Globus pallidus (tissue), 1 donor: ENCODE measurements around the gene TNS1.

Experiments
- DNase-seq: peaks from one replicate; pipeline ENCODE4 v3.0.0-alpha.2; 2015; ENCODE audit warnings: low spot score

Gene TNS1

GRCh38 chr2:217897816-217898806 is 104.7 kb downstream of the TNS1 start:
- peak; percentile 77 for DNase-seq

GRCh38 chr2:217897091-217897715 is 105.6 kb downstream of the TNS1 start:
- DNase-seq, result no peak

GRCh38 chr2:217895070-217895635 is 107.6 kb downstream of the TNS1 start:
- no peak for DNase-seq

- DNase-seq, result no peak
Measured at GRCh38 chr2:217893440-217893839, 109.4 kb downstream of the TNS1 start.

- no peak for DNase-seq
Measured at GRCh38 chr2:217892560-217892959, 110.2 kb downstream of the TNS1 start.

- DNase-seq, result no peak
Measured at GRCh38 chr2:217890445-217890844, 112.3 kb downstream of the TNS1 start.

- DNase-seq, result no peak
Measured at GRCh38 chr2:217889656-217890055, 113.1 kb downstream of the TNS1 start.

- no peak for DNase-seq
Measured at GRCh38 chr2:217887841-217888701, 114.7 kb downstream of the TNS1 start.

GRCh38 chr2:217886720-217887309 is 116.0 kb downstream of the TNS1 start:
- peak; percentile 72 for DNase-seq

- no peak for DNase-seq
Measured at GRCh38 chr2:217886091-217886490, 116.7 kb downstream of the TNS1 start.

GRCh38 chr2:217884985-217885384 is 117.8 kb downstream of the TNS1 start:
- DNase-seq, result no peak

GRCh38 chr2:217880891-217881290 is 121.9 kb downstream of the TNS1 start:
- DNase-seq, result no peak

- no peak for DNase-seq
Measured at GRCh38 chr2:217880287-217880889, 122.4 kb downstream of the TNS1 start.

GRCh38 chr2:217878915-217879590 is 123.7 kb downstream of the TNS1 start:
- no peak for DNase-seq

- DNase-seq, result no peak
Measured at GRCh38 chr2:217877866-217878265, 124.9 kb downstream of the TNS1 start.

- no peak for DNase-seq
Measured at GRCh38 chr2:217876253-217876570, 126.6 kb downstream of the TNS1 start.

- DNase-seq, result no peak
Measured at GRCh38 chr2:217875556-217876252, 127.1 kb downstream of the TNS1 start.

- no peak for DNase-seq
Measured at GRCh38 chr2:217875138-217875537, 127.7 kb downstream of the TNS1 start.

GRCh38 chr2:217873371-217873770 is 129.4 kb downstream of the TNS1 start:
- no peak for DNase-seq

GRCh38 chr2:217872319-217872718 is 130.5 kb downstream of the TNS1 start:
- DNase-seq, result no peak
